ENCODE data around the gene TIGD2.

The TIGD2 gene

GRCh38 chr4:89110986-89111832 is at the start of gene TIGD2:
TSS of gene TIGD2 (plus strand) at chr4:89111533. CDS start at chr4:89112975, 1,442 bp downstream.
- DNase-seq (ENCODE audit: low spot score), result peak; percentile 97
- TF ChIP-seq, protein P1, sequence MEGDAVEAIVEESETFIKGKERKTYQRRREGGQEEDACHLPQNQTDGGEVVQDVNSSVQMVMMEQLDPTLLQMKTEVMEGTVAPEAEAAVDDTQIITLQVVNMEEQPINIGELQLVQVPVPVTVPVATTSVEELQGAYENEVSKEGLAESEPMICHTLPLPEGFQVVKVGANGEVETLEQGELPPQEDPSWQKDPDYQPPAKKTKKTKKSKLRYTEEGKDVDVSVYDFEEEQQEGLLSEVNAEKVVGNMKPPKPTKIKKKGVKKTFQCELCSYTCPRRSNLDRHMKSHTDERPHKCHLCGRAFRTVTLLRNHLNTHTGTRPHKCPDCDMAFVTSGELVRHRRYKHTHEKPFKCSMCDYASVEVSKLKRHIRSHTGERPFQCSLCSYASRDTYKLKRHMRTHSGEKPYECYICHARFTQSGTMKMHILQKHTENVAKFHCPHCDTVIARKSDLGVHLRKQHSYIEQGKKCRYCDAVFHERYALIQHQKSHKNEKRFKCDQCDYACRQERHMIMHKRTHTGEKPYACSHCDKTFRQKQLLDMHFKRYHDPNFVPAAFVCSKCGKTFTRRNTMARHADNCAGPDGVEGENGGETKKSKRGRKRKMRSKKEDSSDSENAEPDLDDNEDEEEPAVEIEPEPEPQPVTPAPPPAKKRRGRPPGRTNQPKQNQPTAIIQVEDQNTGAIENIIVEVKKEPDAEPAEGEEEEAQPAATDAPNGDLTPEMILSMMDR (IDR thresholded peaks at IDR 0.05; ENCODE audit: extremely low read depth, insufficient read depth, missing control alignments), result peak; percentile 86
- in situ Hi-C loops (cut with MboI; ENCODE audit: low pct_unique_long_range_greater_than_20kb, low sequenced_read_pairs, unreplicated experiment), result no loop called here

- DNase-seq (ENCODE audit: low spot score), result no peak
- in situ Hi-C loops (cut with MboI; ENCODE audit: low pct_unique_long_range_greater_than_20kb, low sequenced_read_pairs, unreplicated experiment), result no loop called here
Measured at GRCh38 chr4:89064848-89065247, 46.5 kb upstream of the TIGD2 start.

GRCh38 chr4:89067417-89067816 is 43.9 kb upstream of the TIGD2 start:
- DNase-seq (ENCODE audit: low spot score), result no peak

More at GRCh38 chr4:89064848-89065247, 46.5 kb upstream of the TIGD2 start:
- TF ChIP-seq, protein P1 (IDR thresholded peaks at IDR 0.05; ENCODE audit: extremely low read depth, insufficient read depth, missing control alignments), result no peak

GRCh38 chr4:89069481-89069880 is 41.9 kb upstream of the TIGD2 start:
- no peak for DNase-seq (ENCODE audit: low spot score)
- TF ChIP-seq, protein P1 (IDR thresholded peaks at IDR 0.05; ENCODE audit: extremely low read depth, insufficient read depth, missing control alignments), result no peak
- in situ Hi-C loops (cut with MboI; ENCODE audit: low pct_unique_long_range_greater_than_20kb, low sequenced_read_pairs, unreplicated experiment), result no loop called here

More at GRCh38 chr4:89067417-89067816, 43.9 kb upstream of the TIGD2 start:
- in situ Hi-C loops (cut with MboI; ENCODE audit: low pct_unique_long_range_greater_than_20kb, low sequenced_read_pairs, unreplicated experiment), result no loop called here
- TF ChIP-seq, protein P1 (IDR thresholded peaks at IDR 0.05; ENCODE audit: extremely low read depth, insufficient read depth, missing control alignments), result no peak

DNA sequence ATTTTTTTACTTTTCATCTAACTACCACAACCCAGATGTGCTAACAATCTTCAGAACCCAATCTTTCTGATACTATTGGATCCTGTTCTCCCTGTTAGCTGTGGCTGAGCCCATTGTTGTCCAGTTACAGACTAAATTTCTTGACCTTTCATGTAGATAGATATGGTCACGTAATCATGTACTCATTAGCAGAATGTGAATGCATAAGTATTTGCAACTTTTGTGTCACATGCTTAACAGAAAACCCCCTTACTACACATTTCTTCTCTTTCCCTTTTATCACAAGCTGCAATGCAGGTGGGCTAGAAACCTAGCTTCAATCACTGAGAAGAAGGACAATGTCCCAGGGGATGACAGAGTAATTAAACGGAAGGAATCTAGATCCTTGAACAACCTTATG is 41.3 kb upstream of the TIGD2 start:
- DNase-seq (ENCODE audit: low spot score), result no peak
- in situ Hi-C loops (cut with MboI; ENCODE audit: low pct_unique_long_range_greater_than_20kb, low sequenced_read_pairs, unreplicated experiment), result no loop called here
- TF ChIP-seq, protein P1 (IDR thresholded peaks at IDR 0.05; ENCODE audit: extremely low read depth, insufficient read depth, missing control alignments), result no peak

DNA sequence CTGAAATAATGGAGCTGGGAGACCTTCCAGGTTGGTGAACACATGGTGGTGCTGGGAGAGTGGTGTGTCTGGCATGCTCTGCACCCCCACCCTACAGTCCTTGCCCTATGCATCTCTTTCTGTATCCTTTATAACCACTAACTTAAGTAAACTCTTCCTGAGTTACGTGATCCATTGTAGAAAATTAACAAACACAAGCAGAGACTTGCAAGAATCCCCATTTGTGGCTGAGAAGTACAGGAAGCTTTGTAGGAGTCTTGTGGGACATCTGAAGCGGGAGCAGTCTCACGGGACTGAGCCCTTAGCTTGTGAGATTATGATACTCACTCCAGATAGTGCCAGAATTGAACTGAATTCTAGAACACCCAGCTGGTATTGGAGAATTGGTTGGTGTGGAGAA is 40.0 kb upstream of the TIGD2 start:
- TF ChIP-seq, protein P1 (IDR thresholded peaks at IDR 0.05; ENCODE audit: extremely low read depth, insufficient read depth, missing control alignments), result no peak
- in situ Hi-C loops (cut with MboI; ENCODE audit: low pct_unique_long_range_greater_than_20kb, low sequenced_read_pairs, unreplicated experiment), result no loop called here
- DNase-seq (ENCODE audit: low spot score), result no peak
